Measurements from ENCODE around the gene CNOT6.

The CNOT6 gene

DNA sequence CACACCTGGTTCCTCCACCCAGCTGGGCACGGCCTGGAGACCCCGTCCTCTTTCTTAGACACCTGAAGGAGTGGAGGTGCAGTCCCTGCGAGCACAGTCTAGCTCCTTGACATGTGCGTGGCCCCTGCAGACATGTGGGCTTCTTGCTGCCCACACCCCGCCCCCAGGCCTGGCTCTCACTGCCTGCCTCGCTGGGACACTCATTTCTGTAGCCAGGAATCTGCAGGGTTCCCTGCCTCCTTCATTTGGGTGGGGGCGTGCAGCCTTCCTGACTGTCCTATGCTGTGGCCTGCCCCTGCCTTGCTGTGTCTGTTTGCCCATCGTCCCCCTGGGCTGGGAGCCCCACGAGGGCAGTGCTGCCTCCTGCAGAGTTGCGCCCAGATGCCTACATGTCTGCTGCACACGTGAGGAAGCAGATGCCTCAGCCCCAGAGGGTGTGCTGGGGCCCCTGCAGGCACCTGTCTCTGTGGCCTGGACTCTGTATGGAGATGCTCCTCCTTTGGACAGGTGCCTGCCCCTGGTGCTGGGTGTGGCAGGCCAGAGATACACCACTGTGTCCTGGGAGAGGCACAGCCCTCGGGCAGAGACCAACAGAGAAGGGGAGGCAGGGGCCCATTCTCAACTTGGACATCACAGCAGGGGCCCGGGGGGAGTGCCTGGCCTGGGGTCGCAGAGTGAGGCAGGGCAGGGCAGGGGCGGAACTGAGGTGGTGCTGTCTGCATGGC, 132.6 kb downstream of the CNOT6 start:
- Histone ChIP-seq H3K9me3 (ENCODE audit: insufficient read depth, low read length) (no peaks in the 10 kb centered on the region), H3K4me3 (ENCODE audit: insufficient read length, low read depth) (no peak overlapping the region), H3K4me1 (ENCODE audit: insufficient read depth, insufficient read length) (peaks cover 6% of the 10 kb centered on the region), H3K9ac (ENCODE audit: insufficient read length, low read depth) (no peak overlapping the region), H3K36me3 (ENCODE audit: insufficient read depth, insufficient read length, low read length) (no peaks in the 10 kb centered on the region), H3K27me3 (ENCODE audit: insufficient read depth, insufficient read length) (no peaks in the 10 kb centered on the region)
- DNase-seq (ENCODE audit: low read depth, low spot score): no peak
- TF ChIP-seq SUZ12 (IDR thresholded peaks at IDR 0.05; ENCODE audit: extremely low read depth, insufficient read depth, insufficient read length) (no peak), YY1 (IDR thresholded peaks at IDR 0.05; ENCODE audit: insufficient read depth, insufficient read length) (no peak), ZNF274 (IDR thresholded peaks at IDR 0.05; ENCODE audit: low read depth, low read length) (no peak)

DNA sequence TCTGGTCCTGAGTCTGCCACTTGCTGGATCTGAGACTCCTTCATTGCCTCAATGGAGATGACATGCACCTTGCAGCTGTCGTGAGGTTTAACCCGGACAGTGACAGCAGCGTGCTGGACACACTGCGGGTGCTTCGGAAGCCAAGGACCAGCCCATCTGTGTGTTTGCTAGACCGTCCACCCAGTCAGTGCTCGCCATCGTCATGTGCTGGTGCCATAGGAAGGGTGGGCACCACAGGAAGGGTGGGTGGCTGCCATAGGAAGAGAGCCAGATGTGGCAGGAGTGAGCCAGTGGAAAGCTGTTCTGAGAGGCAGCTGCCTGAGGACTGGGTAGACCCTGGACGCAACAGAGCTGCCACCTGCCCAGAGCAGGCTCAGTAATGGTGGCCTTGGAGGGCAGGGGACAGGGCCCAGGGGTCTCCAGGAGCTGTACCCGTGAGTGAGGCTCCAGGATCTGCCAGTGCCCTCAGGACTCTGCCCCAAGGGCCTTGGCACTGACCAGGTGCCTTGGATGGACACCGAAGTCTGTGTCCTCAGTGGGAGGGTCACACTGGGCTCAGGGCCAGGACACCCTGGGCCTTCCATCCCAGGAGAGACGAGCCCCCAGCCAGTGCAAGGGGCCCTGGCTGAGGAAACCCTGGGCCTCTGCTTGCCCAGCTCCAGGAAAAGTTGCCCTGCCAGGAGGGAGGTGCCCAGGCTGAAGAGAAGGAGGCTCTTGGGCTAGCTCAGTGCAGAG, 133.4 kb downstream of the CNOT6 start:
- no peak for TF ChIP-seq ZNF274 (IDR thresholded peaks at IDR 0.05; ENCODE audit: low read depth, low read length)
- no peak for TF ChIP-seq YY1 (IDR thresholded peaks at IDR 0.05; ENCODE audit: insufficient read depth, insufficient read length)
- no peak for TF ChIP-seq SUZ12 (IDR thresholded peaks at IDR 0.05; ENCODE audit: extremely low read depth, insufficient read depth, insufficient read length)
- no peak overlapping the region for H3K4me3 ChIP-seq (ENCODE audit: insufficient read length, low read depth)
- no peaks in the 10 kb centered on the region for H3K27me3 ChIP-seq (ENCODE audit: insufficient read depth, insufficient read length)
- no peaks in the 10 kb centered on the region for H3K9me3 ChIP-seq (ENCODE audit: insufficient read depth, low read length)
- H3K36me3 ChIP-seq (ENCODE audit: insufficient read depth, insufficient read length, low read length): no peaks in the 10 kb centered on the region
- peaks cover 12% of the 10 kb centered on the region for H3K4me1 ChIP-seq (ENCODE audit: insufficient read depth, insufficient read length)
- H3K9ac ChIP-seq (ENCODE audit: insufficient read length, low read depth): no peak overlapping the region
- no peak for DNase-seq (ENCODE audit: low read depth, low spot score)

Measured in NT2/D1 (cell line).